GM23338 (cell line): ENCODE measurements around the gene SUSD3. TPM values are rescaled to one million over a fixed set of nuclear protein-coding genes. Genes with fewer than 3 reads are reported as not detected.
A peak's percentile ranks its signal among the peaks of the same experiment; 100 is the strongest.

Experiments used
- ATAC-seq: fragments of 200-7000 bp; cut with Tn5 transposase; 3 replicates; pipeline ENCODE4 v1.9.1; 2020
- DNase-seq: peaks from one replicate; pipeline ENCODE4 v3.0.0-alpha.2; 2015; ENCODE audit warnings: low spot score
- H2AFZ ChIP-seq: fragments of 200-600 bp; sonication (generic); 2 replicates; pipeline ENCODE4 v1.8.0; 2016; ENCODE audit warnings: antibody characterized with exemption, mild to moderate bottlenecking, moderate library complexity
- H3F3A ChIP-seq: fragments of 200-600 bp; sonication (generic); replicated peaks from 2 replicates; pipeline ENCODE4 v1.8.0; 2017; ENCODE audit warnings: antibody characterized with exemption, mixed run types, low read depth
- H3K27ac ChIP-seq: fragments of 200-600 bp; sonication (generic); 2 replicates; pipeline ENCODE4 v1.6.1; 2016; ENCODE audit warnings: low read depth
- H3K27me3 ChIP-seq: fragments of 200-600 bp; sonication (generic); 2 replicates; pipeline ENCODE4 v1.8.0; 2016; ENCODE audit warnings: mild to moderate bottlenecking, mixed run types, moderate library complexity; ENCODE audit not compliant: insufficient read depth
- H3K36me3 ChIP-seq: fragments of 200-600 bp; sonication (generic); 2 replicates; pipeline ENCODE4 v1.8.0; 2016; ENCODE audit warnings: mild to moderate bottlenecking; ENCODE audit not compliant: insufficient read depth
- H3K4me1 ChIP-seq: fragments of 200-600 bp; sonication (generic); 2 replicates; pipeline ENCODE4 v1.8.0; 2016; ENCODE audit warnings: mild to moderate bottlenecking, moderate library complexity; ENCODE audit not compliant: insufficient read depth
- H3K4me2 ChIP-seq: fragments of 200-600 bp; sonication (generic); 2 replicates; pipeline ENCODE4 v1.7.1; 2017; ENCODE audit warnings: mixed run types
- H3K4me3 ChIP-seq: fragments of 200-600 bp; sonication (generic); 2 replicates; pipeline ENCODE4 v1.6.1; 2016; ENCODE audit warnings: mixed run types
- H3K79me2 ChIP-seq: fragments of 200-600 bp; sonication (generic); replicated peaks from 2 replicates; pipeline ENCODE4 v1.8.0; 2017; ENCODE audit warnings: mild to moderate bottlenecking; ENCODE audit not compliant: insufficient read depth
- H3K9me2 ChIP-seq: fragments of 200-600 bp; sonication (generic); 2 replicates; pipeline ENCODE4 v1.8.0; 2017; ENCODE audit not compliant: insufficient read depth
- H4K20me1 ChIP-seq: fragments of 200-600 bp; sonication (generic); replicated peaks from 2 replicates; pipeline ENCODE4 v1.8.0; 2017; ENCODE audit warnings: mild to moderate bottlenecking; ENCODE audit not compliant: insufficient read depth
- H3K27ac Mint-ChIP-seq: 2 replicates; pipeline ENCODE4 v1.8.0; 2020; ENCODE audit warnings: inconsistent platforms, mild to moderate bottlenecking, moderate library complexity, mixed read lengths
- H3K27me3 Mint-ChIP-seq: 3 replicates; pipeline ENCODE4 v1.8.0; 2022; ENCODE audit warnings: low read depth, mild to moderate bottlenecking, moderate library complexity, mixed read lengths, inconsistent platforms; ENCODE audit not compliant: insufficient read depth, poor library complexity
- H3K36me3 Mint-ChIP-seq: 3 replicates; pipeline ENCODE4 v1.8.0; 2021; ENCODE audit warnings: low read depth, mild to moderate bottlenecking, inconsistent platforms, moderate library complexity, mixed read lengths
- H3K4me1 Mint-ChIP-seq: 3 replicates; pipeline ENCODE4 v1.8.0; 2020; ENCODE audit warnings: mild to moderate bottlenecking, inconsistent platforms, mixed read lengths
- H3K4me3 Mint-ChIP-seq: 3 replicates; pipeline ENCODE4 v1.8.0; 2021; ENCODE audit warnings: moderate library complexity, mild to moderate bottlenecking, inconsistent platforms, mixed read lengths
- H3K9me3 Mint-ChIP-seq: 3 replicates; pipeline ENCODE4 v1.8.0; 2020; ENCODE audit warnings: moderate library complexity, mild to moderate bottlenecking, inconsistent platforms, mixed read lengths
- CREB1 ChIP-seq: fragments of 250-450 bp; sonication (Bioruptor Pico); IDR thresholded peaks from 2 replicates; pipeline ENCODE4 v1.5.0; 2020; ENCODE audit warnings: low read depth, mild to moderate bottlenecking, moderate library complexity
- EZH2 ChIP-seq: fragments of 200-600 bp; sonication (generic); IDR thresholded peaks from one replicate; pipeline ENCODE4 v1.8.0; 2017; ENCODE audit warnings: antibody characterized with exemption, mild to moderate bottlenecking, low read depth; ENCODE audit not compliant: unreplicated experiment
- EZH2phosphoT487 ChIP-seq: fragments of 200-600 bp; sonication (generic); IDR thresholded peaks from one replicate; pipeline ENCODE4 v1.8.1; 2018; ENCODE audit warnings: antibody characterized with exemption; ENCODE audit not compliant: unreplicated experiment
- JUNB ChIP-seq: IDR thresholded peaks from one replicate; pipeline ENCODE4 v1.6.1; 2016; ENCODE audit warnings: antibody characterized with exemption; ENCODE audit not compliant: unreplicated experiment
- NANOG ChIP-seq: IDR thresholded peaks from 2 replicates; pipeline ENCODE4 v1.6.1; 2016; ENCODE audit warnings: antibody characterized with exemption, borderline replicate concordance
- REST ChIP-seq: IDR thresholded peaks from one replicate; pipeline ENCODE4 v1.6.1; 2018; ENCODE audit warnings: antibody characterized with exemption; ENCODE audit not compliant: unreplicated experiment
- ZNF114 ChIP-seq: fragments of 250-450 bp; sonication (Bioruptor Pico); IDR thresholded peaks from 2 replicates; pipeline ENCODE4 v1.5.0; 2020; ENCODE audit warnings: mild to moderate bottlenecking, moderate library complexity
- ZNF331 ChIP-seq: fragments of 250-450 bp; sonication (Bioruptor Pico); IDR thresholded peaks from 2 replicates; pipeline ENCODE4 v1.5.0; 2020; ENCODE audit warnings: low read depth, mild to moderate bottlenecking, moderate library complexity
- polyA plus RNA-seq: library from polyadenylated mRNA; unstranded; fragments of >200 nt; fragmentation: Nextera tagmentation; extraction: Ambion mirVana; gene quantifications from 2 replicates; pipeline ENCODE4 v1.2.1, GENCODE V29; 2016
- total RNA-seq: library from RNA; depleted of rRNA; stranded (reverse); fragments of >200 nt; shearing (Covaris generic); gene quantifications from 2 replicates; pipeline ENCODE4 v1.2.3, GENCODE V29; 2014
- TF ChIP-seq, protein P1 (sequence below), 2 experiments: fragments of 200-600 bp in 1 of 2; sonication (generic) in 1 of 2; conservative IDR thresholded peaks; 2 replicates each; pipeline versions ENCODE4 v1.5.1 to v1.6.1; 2016 to 2017; ENCODE audit warnings: antibody characterized with exemption in 2 of 2, low read depth in 2 of 2, mild to moderate bottlenecking in 2 of 2, moderate library complexity in 1 of 2
- TF ChIP-seq, protein P2 (sequence below): IDR thresholded peaks from 2 replicates; pipeline ENCODE4 v1.6.1; 2016; ENCODE audit warnings: antibody characterized with exemption

Gene SUSD3
- total and polyA plus RNA-seq, 2 experiments from 2014 or later, result 6.9 to 20.1 TPM

- ATAC-seq, result no peak
- H3K36me3 ChIP-seq, result no peaks in the 10 kb centered on the region
- H3K27me3 Mint-ChIP-seq, result peaks cover 3% of the 10 kb centered on the region
These were observed 50.0 kb downstream of the SUSD3 start for GRCh38 chr9:93108291-93109041.

GRCh38 chr9:93110311-93110855 lies 51.9 kb downstream of the SUSD3 start:
- peaks cover 4% of the 10 kb centered on the region; the same call in 1 of the 3 replicates for H3K36me3 Mint-ChIP-seq
- Histone ChIP-seq H3K9me2 (no peaks in the 10 kb centered on the region), H3K79me2 (peaks cover 3% of the 10 kb centered on the region; the same call in 1 of the 2 replicates), H4K20me1 (peaks cover 10% of the 10 kb centered on the region; the same call in 1 of the 2 replicates), H3K27ac (no peak overlapping the region), H3K4me3 (no peak overlapping the region), H3F3A (no peaks in the 10 kb centered on the region), H3K4me2 (no peak overlapping the region), H2AFZ (no peak overlapping the region), H3K36me3 (no peaks in the 10 kb centered on the region), H3K4me1 (no peaks in the 10 kb centered on the region), H3K27me3 (no peaks in the 10 kb centered on the region)
- no peak overlapping the region for H3K4me3 Mint-ChIP-seq
- H3K27ac Mint-ChIP-seq, result no peak overlapping the region
- ATAC-seq (no peak), DNase-seq (no peak)
- peaks cover 8% of the 10 kb centered on the region for H3K4me1 Mint-ChIP-seq
- peaks cover 6% of the 10 kb centered on the region for H3K27me3 Mint-ChIP-seq
- H3K9me3 Mint-ChIP-seq, result no peaks in the 10 kb centered on the region; the same call in 2 of the 3 replicates
- no peak for TF ChIP-seq NANOG
- TF ChIP-seq, protein P1, sequence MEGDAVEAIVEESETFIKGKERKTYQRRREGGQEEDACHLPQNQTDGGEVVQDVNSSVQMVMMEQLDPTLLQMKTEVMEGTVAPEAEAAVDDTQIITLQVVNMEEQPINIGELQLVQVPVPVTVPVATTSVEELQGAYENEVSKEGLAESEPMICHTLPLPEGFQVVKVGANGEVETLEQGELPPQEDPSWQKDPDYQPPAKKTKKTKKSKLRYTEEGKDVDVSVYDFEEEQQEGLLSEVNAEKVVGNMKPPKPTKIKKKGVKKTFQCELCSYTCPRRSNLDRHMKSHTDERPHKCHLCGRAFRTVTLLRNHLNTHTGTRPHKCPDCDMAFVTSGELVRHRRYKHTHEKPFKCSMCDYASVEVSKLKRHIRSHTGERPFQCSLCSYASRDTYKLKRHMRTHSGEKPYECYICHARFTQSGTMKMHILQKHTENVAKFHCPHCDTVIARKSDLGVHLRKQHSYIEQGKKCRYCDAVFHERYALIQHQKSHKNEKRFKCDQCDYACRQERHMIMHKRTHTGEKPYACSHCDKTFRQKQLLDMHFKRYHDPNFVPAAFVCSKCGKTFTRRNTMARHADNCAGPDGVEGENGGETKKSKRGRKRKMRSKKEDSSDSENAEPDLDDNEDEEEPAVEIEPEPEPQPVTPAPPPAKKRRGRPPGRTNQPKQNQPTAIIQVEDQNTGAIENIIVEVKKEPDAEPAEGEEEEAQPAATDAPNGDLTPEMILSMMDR (conservative IDR thresholded peaks at IDR 0.05; ENCODE audit: low read depth in 2 of 2), result no peak
- no peak for TF ChIP-seq CREB1 (CRISPR knock-in tag)
- no peak for TF ChIP-seq REST
- no peak for TF ChIP-seq ZNF114 (CRISPR knock-in tag)
- TF ChIP-seq EZH2phosphoT487, result no peak
- no peak for TF ChIP-seq EZH2
- TF ChIP-seq ZNF331 (CRISPR knock-in tag), result no peak
- no peak for TF ChIP-seq JUNB

More at GRCh38 chr9:93108291-93109041, 50.0 kb downstream of the SUSD3 start:
- H4K20me1 ChIP-seq, result peaks cover 11% of the 10 kb centered on the region; the same call in 1 of the 2 replicates
- H3K9me2 ChIP-seq, result no peaks in the 10 kb centered on the region
- Mint-ChIP-seq H3K36me3 (peaks cover 4% of the 10 kb centered on the region; the same call in 1 of the 3 replicates), H3K4me1 (peaks cover 3% of the 10 kb centered on the region; the same call in 1 of the 3 replicates), H3K9me3 (no peaks in the 10 kb centered on the region; the same call in 2 of the 3 replicates), H3K4me3 (no peak overlapping the region), H3K27ac (no peak overlapping the region)
- no peak overlapping the region for H2AFZ ChIP-seq
- no peak overlapping the region for H3K4me2 ChIP-seq
- no peak for DNase-seq
- no peaks in the 10 kb centered on the region for H3F3A ChIP-seq
- peaks cover 6% of the 10 kb centered on the region; the same call in 1 of the 2 replicates for H3K79me2 ChIP-seq
- H3K27me3 ChIP-seq, result no peaks in the 10 kb centered on the region
- H3K4me3 ChIP-seq, result no peak overlapping the region
- TF ChIP-seq, protein P1 (conservative IDR thresholded peaks at IDR 0.05; ENCODE audit: low read depth in 2 of 2), result peak in 1 of 2 experiments; percentile 38; a peak in 2 of 4 replicates
- TF ChIP-seq, protein P2, sequence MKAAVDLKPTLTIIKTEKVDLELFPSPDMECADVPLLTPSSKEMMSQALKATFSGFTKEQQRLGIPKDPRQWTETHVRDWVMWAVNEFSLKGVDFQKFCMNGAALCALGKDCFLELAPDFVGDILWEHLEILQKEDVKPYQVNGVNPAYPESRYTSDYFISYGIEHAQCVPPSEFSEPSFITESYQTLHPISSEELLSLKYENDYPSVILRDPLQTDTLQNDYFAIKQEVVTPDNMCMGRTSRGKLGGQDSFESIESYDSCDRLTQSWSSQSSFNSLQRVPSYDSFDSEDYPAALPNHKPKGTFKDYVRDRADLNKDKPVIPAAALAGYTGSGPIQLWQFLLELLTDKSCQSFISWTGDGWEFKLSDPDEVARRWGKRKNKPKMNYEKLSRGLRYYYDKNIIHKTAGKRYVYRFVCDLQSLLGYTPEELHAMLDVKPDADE, result no peak
- no peak for TF ChIP-seq EZH2phosphoT487
- no peaks in the 10 kb centered on the region for H3K4me1 ChIP-seq
- H3K27ac ChIP-seq, result no peak overlapping the region
